ENCODE data around the gene KLHL22. TPM values are rescaled to one million over a fixed set of nuclear protein-coding genes. Genes with fewer than 3 reads are reported as not detected.

The KLHL22 gene
- total RNA-seq, 1 experiment from 2014 or later: 14.5 TPM

DNA sequence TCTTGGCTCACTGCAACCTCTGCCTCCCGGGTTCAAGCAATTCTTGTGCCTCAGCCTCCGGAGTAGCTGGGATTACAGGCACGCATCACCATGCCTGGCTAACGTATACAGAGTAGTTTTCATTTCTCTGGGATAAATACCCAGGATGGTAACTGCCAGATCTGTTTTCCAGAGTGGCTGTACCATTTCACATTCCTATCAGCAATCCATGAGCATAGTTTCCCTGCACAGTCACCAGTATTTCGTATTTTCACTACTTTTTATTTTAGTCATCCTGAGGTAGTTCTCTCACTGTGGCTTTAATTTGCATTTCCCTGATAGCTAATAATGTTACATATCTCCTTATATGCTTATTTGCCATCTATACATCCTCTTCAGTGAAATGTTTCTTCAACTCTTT is 47.0 kb downstream of the KLHL22 start:
- Histone ChIP-seq H3K27me3 (ENCODE audit: control insufficient read depth, insufficient read depth, low read length) (no peaks in the 10 kb centered on the region), H3K27ac (ENCODE audit: low read length) (no peak overlapping the region), H3K36me3 (ENCODE audit: control insufficient read depth, insufficient read depth, low read length) (no peaks in the 10 kb centered on the region), H3K9me3 (ENCODE audit: control insufficient read depth, insufficient read depth, low read depth, low read length) (no peaks in the 10 kb centered on the region), H3K4me1 (ENCODE audit: control insufficient read depth, insufficient read depth, low read length) (no peaks in the 10 kb centered on the region), H3K4me3 (ENCODE audit: low read depth in 2 of 2, low read length in 2 of 2) (no peak overlapping the region)
- CTCF ChIA-PET: no interaction called here
- no peak for DNase-seq (ENCODE audit: low read depth, low spot score)
- POLR2A ChIA-PET: no interaction called here
- BruUV-seq (replicated peaks): no TSS peak
- TF ChIP-seq, protein P1, sequence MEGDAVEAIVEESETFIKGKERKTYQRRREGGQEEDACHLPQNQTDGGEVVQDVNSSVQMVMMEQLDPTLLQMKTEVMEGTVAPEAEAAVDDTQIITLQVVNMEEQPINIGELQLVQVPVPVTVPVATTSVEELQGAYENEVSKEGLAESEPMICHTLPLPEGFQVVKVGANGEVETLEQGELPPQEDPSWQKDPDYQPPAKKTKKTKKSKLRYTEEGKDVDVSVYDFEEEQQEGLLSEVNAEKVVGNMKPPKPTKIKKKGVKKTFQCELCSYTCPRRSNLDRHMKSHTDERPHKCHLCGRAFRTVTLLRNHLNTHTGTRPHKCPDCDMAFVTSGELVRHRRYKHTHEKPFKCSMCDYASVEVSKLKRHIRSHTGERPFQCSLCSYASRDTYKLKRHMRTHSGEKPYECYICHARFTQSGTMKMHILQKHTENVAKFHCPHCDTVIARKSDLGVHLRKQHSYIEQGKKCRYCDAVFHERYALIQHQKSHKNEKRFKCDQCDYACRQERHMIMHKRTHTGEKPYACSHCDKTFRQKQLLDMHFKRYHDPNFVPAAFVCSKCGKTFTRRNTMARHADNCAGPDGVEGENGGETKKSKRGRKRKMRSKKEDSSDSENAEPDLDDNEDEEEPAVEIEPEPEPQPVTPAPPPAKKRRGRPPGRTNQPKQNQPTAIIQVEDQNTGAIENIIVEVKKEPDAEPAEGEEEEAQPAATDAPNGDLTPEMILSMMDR (IDR thresholded peaks at IDR 0.05): no peak
- TF ChIP-seq POLR2AphosphoS5 (IDR thresholded peaks at IDR 0.05; ENCODE audit: low read depth, low read length) (no peak), SIN3A (IDR thresholded peaks at IDR 0.05; ENCODE audit: borderline replicate concordance, insufficient read depth, low read depth, low read length) (no peak), TCF7L2 (IDR thresholded peaks at IDR 0.05; ENCODE audit: low read depth, low read length) (no peak)
- TF ChIP-seq, protein P2, sequence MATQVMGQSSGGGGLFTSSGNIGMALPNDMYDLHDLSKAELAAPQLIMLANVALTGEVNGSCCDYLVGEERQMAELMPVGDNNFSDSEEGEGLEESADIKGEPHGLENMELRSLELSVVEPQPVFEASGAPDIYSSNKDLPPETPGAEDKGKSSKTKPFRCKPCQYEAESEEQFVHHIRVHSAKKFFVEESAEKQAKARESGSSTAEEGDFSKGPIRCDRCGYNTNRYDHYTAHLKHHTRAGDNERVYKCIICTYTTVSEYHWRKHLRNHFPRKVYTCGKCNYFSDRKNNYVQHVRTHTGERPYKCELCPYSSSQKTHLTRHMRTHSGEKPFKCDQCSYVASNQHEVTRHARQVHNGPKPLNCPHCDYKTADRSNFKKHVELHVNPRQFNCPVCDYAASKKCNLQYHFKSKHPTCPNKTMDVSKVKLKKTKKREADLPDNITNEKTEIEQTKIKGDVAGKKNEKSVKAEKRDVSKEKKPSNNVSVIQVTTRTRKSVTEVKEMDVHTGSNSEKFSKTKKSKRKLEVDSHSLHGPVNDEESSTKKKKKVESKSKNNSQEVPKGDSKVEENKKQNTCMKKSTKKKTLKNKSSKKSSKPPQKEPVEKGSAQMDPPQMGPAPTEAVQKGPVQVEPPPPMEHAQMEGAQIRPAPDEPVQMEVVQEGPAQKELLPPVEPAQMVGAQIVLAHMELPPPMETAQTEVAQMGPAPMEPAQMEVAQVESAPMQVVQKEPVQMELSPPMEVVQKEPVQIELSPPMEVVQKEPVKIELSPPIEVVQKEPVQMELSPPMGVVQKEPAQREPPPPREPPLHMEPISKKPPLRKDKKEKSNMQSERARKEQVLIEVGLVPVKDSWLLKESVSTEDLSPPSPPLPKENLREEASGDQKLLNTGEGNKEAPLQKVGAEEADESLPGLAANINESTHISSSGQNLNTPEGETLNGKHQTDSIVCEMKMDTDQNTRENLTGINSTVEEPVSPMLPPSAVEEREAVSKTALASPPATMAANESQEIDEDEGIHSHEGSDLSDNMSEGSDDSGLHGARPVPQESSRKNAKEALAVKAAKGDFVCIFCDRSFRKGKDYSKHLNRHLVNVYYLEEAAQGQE (IDR thresholded peaks at IDR 0.05; ENCODE audit: insufficient read depth in 1 of 2, low read depth in 2 of 2, low read length in 1 of 2): no peak
- no peak for ATAC-seq
- intact Hi-C loops (cut with micrococcal nuclease; ENCODE audit: unreplicated experiment) (no loop called here), in situ Hi-C loops (cut with HindIII; ENCODE audit: low pct_unique_long_range_greater_than_20kb, low sequenced_read_pairs) (no loop called here)

DNA sequence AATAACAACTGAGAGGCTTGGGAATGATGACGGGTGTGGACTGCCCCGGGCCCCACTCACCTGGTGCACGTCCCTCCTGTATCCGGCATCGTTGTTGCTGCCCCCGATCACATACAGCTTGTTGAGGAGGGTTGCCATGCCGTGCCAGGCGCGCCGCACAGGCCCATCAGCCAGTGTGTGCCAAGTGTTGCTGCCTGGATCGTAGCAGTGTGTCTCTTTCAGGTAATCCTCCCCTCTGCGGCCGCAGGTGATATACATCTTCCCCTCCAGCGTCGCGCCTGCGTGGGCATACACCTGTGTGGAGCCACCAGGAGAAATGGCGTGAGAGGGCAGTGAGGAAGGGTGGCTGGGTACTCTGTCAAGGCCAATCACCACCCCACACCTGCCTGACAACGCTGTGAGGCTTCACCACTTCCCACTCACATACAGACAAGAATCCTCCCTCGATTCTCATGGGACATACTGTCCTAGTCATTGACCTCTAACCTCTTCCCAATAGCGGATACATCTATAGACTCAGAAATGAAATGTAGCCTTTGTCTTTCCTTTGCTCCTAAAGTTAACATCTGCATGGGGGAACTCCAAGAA is 49.1 kb downstream of the KLHL22 start:
- Histone ChIP-seq H3K4me3 (ENCODE audit: low read depth in 2 of 2, low read length in 2 of 2) (no peak overlapping the region), H3K36me3 (ENCODE audit: control insufficient read depth, insufficient read depth, low read length) (no peaks in the 10 kb centered on the region), H3K4me1 (ENCODE audit: control insufficient read depth, insufficient read depth, low read length) (no peaks in the 10 kb centered on the region), H3K9me3 (ENCODE audit: control insufficient read depth, insufficient read depth, low read depth, low read length) (no peaks in the 10 kb centered on the region), H3K27ac (ENCODE audit: low read length) (no peak overlapping the region), H3K27me3 (ENCODE audit: control insufficient read depth, insufficient read depth, low read length) (no peaks in the 10 kb centered on the region)
- ChIA-PET POLR2A (no interaction called here), CTCF (no interaction called here)
- no peak for ATAC-seq
- TF ChIP-seq, protein P2 (IDR thresholded peaks at IDR 0.05; ENCODE audit: insufficient read depth in 1 of 2, low read depth in 2 of 2, low read length in 1 of 2): no peak
- DNase-seq (ENCODE audit: low read depth, low spot score): no peak
- no TSS peak for BruUV-seq (replicated peaks)
- in situ Hi-C loops (cut with HindIII; ENCODE audit: low pct_unique_long_range_greater_than_20kb, low sequenced_read_pairs) (no loop called here), intact Hi-C loops (cut with micrococcal nuclease; ENCODE audit: unreplicated experiment) (no loop called here)

Data from Panc1 (cell line).